ENCODE data around the gene SMYD2.
"Not testable (repeated sequence)": the region's sequence is repeated elsewhere in the genome, so short reads cannot be mapped to it uniquely, and the experiment has no call there.

Gene SMYD2

GRCh38 chr1:214260561-214261205 lies 20.3 kb upstream of the SMYD2 start:
- intact Hi-C loops (cut with micrococcal nuclease) = loop anchor here (1.0 kb wide), 1 partner anchor 68 kb away; no protein-coding TSS in a partner anchor
- Mint-ChIP-seq H3K4me1 (ENCODE audit: low read depth) (peaks cover 12% of the 10 kb centered on the region), H3K9me3 (no peaks in the 10 kb centered on the region), H3K36me3 (ENCODE audit: low read depth) (no peaks in the 10 kb centered on the region), H3K27ac (no peak overlapping the region), H3K4me3 (no peak overlapping the region), H3K27me3 (peaks cover 51% of the 10 kb centered on the region)

- Mint-ChIP-seq H3K36me3 (ENCODE audit: low read depth) (no peaks in the 10 kb centered on the region), H3K27ac (no peak overlapping the region), H3K9me3 (no peaks in the 10 kb centered on the region), H3K4me1 (ENCODE audit: low read depth) (peaks cover 12% of the 10 kb centered on the region), H3K4me3 (no peak overlapping the region), H3K27me3 (peaks cover 53% of the 10 kb centered on the region)
- intact Hi-C loops (cut with micrococcal nuclease) = loop anchor here (1.0 kb wide), 1 partner anchor 67 kb away; no protein-coding TSS in a partner anchor
Measured at GRCh38 chr1:214261206-214262123, 19.5 kb upstream of the SMYD2 start.

GRCh38 chr1:214264196-214264595 lies 16.8 kb upstream of the SMYD2 start:
- H3K4me3 Mint-ChIP-seq = no peak overlapping the region
- H3K27ac Mint-ChIP-seq = no peak overlapping the region
- peaks cover 12% of the 10 kb centered on the region for H3K4me1 Mint-ChIP-seq (ENCODE audit: low read depth)
- H3K27me3 Mint-ChIP-seq = peaks cover 54% of the 10 kb centered on the region
- no peaks in the 10 kb centered on the region for H3K9me3 Mint-ChIP-seq
- no peaks in the 10 kb centered on the region for H3K36me3 Mint-ChIP-seq (ENCODE audit: low read depth)
- intact Hi-C loops (cut with micrococcal nuclease) = no loop called here

DNA sequence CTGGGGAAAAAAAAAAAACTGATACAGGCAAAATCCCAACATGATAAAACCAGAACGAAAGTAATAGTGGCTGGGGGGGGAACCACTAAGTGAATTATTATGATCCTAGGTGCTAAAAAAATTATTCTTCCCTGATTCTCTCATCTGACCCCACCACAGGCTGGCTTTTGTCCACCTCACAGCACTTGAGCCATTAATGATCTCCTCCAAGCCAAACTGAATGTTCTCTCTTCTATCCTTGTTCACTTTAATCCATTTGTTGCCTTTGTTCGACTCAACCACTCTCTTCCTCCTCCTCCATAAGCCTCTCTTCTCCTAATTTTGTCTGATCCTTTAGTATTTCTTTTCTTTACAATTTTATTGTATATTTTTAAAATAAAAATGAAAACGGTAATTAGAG lies 16.0 kb upstream of the SMYD2 start:
- intact Hi-C loops (cut with micrococcal nuclease) = no loop called here
- no peaks in the 10 kb centered on the region for H3K36me3 Mint-ChIP-seq (ENCODE audit: low read depth)
- H3K27me3 Mint-ChIP-seq = peaks cover 51% of the 10 kb centered on the region
- H3K9me3 Mint-ChIP-seq = no peaks in the 10 kb centered on the region
- H3K4me3 Mint-ChIP-seq = no peak overlapping the region
- no peak overlapping the region for H3K27ac Mint-ChIP-seq
- peaks cover 4% of the 10 kb centered on the region for H3K4me1 Mint-ChIP-seq (ENCODE audit: low read depth)

- H3K27me3 Mint-ChIP-seq = peaks cover 45% of the 10 kb centered on the region
- intact Hi-C loops (cut with micrococcal nuclease) = no loop called here
- H3K36me3 Mint-ChIP-seq (ENCODE audit: low read depth) = no peaks in the 10 kb centered on the region
- no peaks in the 10 kb centered on the region for H3K4me1 Mint-ChIP-seq (ENCODE audit: low read depth)
- H3K27ac Mint-ChIP-seq = no peak overlapping the region
- peaks cover 6% of the 10 kb centered on the region for H3K9me3 Mint-ChIP-seq
- no peak overlapping the region for H3K4me3 Mint-ChIP-seq
Measured at GRCh38 chr1:214270097-214270650, 10.8 kb upstream of the SMYD2 start.

DNA sequence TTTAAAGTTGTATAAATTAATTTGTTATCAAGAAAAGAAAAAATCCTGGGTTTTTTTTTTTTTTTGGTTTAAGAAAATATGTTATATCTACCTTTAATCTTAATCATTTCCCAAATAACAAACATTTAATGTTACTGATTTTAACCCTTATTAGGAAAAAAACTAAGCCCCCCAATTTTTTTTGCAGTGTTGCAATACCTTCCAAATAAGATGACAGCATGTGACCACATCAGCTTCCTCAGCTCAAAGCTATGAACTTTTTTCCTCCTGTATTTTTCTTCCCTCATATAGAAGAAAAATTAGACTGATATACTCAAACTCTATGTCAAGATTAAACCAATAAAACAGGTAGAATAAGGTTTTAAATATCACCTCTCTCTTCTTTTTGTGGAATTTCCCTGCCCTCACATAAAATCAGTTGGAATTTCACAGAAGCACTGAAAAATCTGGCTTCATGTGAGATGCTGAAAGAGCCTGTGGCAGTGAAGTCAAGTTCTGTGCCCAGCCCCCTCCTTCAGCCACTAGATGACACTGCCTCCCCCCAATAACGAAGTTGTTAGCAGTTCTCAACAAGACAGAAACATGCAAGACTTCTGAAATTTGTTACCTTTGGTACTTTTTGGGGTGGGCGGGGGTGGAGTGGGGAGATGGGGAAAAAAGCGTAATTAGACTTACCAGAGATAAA lies 9.6 kb upstream of the SMYD2 start:
- no peaks in the 10 kb centered on the region for H3K36me3 Mint-ChIP-seq (ENCODE audit: low read depth)
- H3K4me3 Mint-ChIP-seq = no peak overlapping the region
- peaks cover 39% of the 10 kb centered on the region for H3K27me3 Mint-ChIP-seq
- H3K27ac Mint-ChIP-seq = no peak overlapping the region
- intact Hi-C loops (cut with micrococcal nuclease) = no loop called here
- no peaks in the 10 kb centered on the region for H3K4me1 Mint-ChIP-seq (ENCODE audit: low read depth)
- H3K9me3 Mint-ChIP-seq = peaks cover 13% of the 10 kb centered on the region

DNA sequence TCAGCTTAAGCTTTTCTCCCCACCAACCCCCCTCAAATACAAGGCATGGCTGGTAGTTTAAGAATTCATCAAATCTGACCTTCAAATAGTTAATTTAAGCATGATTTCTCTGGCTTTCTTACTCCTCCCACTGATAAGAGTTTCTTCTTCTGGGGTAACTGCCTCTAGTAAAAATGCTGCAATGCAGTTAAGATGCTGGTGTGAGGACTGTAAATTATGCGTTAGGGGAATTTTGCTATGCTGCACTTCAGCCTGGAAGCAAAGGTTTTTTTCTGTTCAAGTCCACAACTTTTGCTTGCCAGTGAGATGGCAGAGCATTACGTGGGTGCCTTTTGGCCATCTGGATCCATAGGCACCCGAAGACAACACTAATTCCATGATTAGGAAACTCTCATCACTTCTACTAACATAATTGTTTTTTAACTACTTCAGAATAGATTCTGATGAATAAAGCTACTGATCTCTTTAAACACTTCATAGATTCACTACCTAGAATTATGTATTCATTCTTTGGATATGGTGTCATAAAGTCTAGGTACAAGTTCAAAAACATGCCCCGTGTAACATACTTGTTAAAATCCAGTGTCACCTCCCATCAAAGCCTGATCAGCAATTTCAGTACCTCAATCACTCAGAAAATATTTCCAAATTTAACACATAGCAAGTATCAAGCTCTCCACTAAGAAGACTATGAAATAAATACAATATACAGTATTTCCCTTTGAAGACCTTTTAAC lies 8.8 kb upstream of the SMYD2 start:
- Mint-ChIP-seq H3K4me1 (ENCODE audit: low read depth) (peaks cover 4% of the 10 kb centered on the region), H3K36me3 (ENCODE audit: low read depth) (no peaks in the 10 kb centered on the region), H3K27me3 (peaks cover 37% of the 10 kb centered on the region), H3K9me3 (peaks cover 13% of the 10 kb centered on the region), H3K27ac (no peak overlapping the region), H3K4me3 (no peak overlapping the region)
- intact Hi-C loops (cut with micrococcal nuclease) = no loop called here

GRCh38 chr1:214272964-214273533 lies 7.9 kb upstream of the SMYD2 start:
- Mint-ChIP-seq H3K27ac (no peak overlapping the region), H3K4me1 (ENCODE audit: low read depth) (peaks cover 5% of the 10 kb centered on the region), H3K27me3 (peaks cover 36% of the 10 kb centered on the region), H3K4me3 (no peak overlapping the region), H3K36me3 (ENCODE audit: low read depth) (no peaks in the 10 kb centered on the region), H3K9me3 (peaks cover 13% of the 10 kb centered on the region)
- intact Hi-C loops (cut with micrococcal nuclease) = no loop called here

DNA sequence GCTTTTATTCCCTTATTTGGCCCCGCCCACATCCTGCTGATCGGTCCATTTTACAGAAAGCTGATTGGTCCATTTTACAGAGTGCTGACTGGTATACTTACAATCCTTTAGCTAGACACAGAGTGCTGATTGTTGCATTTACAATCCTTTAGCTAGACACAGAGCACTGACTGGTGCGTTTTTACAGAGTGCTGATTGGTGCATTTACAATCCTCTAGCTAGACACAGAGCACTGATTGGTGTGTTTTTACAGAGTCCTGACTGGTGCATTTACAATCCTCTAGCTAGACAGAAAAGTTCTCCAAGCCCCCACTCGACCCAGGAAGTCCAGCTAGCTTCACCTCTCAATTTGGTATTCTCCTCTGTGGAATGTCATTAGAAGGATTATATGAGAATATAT lies 5.3 kb upstream of the SMYD2 start:
- intact Hi-C loops (cut with micrococcal nuclease); H3K36me3 Mint-ChIP-seq (ENCODE audit: low read depth); H3K27ac Mint-ChIP-seq; H3K4me3 Mint-ChIP-seq: not testable (repeated sequence)
- Mint-ChIP-seq H3K27me3 (peaks cover 25% of the 10 kb centered on the region), H3K9me3 (peaks cover 13% of the 10 kb centered on the region), H3K4me1 (ENCODE audit: low read depth) (peaks cover 20% of the 10 kb centered on the region)

GRCh38 chr1:214276786-214277185 lies 4.2 kb upstream of the SMYD2 start:
- intact Hi-C loops (cut with micrococcal nuclease) = no loop called here
- Mint-ChIP-seq H3K27ac (no peak overlapping the region), H3K4me1 (ENCODE audit: low read depth) (peaks cover 23% of the 10 kb centered on the region)

DNA sequence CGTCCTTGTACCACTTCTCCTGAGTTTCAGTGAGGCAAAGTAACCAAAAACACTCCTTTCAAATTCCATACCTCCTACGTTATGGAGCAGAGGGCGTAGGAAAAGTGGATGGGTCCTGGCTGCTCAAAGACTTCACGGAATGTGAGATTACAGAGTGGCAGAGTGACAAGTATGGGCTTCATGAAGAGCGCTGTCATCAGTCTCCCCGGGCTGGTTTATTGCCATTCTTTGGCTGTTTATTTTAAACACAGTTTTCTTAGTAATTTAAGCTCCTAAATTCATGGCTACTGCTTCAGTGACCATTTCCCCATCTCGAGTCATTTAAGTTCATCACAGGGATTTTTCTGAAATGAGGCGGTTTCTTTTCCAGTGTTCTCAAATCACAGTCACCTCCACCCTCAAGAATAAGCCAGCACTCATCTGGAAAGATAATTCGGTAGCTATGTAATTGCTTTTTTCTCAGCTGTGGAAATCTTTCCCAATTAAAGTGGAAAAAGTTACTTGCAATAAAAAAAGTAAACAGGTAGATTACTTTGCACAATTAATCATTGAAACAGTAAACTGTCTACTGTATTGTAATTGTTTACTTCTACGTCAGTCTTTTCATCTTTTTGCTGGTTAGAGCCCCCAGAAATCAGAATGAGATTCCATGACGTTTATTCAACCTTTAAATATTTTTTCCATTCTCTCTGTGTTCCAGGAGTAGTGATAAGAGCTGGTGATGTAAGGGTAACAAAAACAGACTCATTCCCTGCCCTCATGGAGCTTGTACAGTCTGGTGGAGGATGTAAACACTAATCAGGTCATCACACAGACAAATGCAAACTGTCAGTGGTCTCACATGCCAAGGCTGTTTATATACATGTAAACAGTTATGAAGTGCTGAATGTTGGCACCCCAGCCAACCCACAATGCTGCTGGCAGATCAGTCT lies 3.0 kb upstream of the SMYD2 start:
- Mint-ChIP-seq H3K4me3 (no peak overlapping the region), H3K36me3 (ENCODE audit: low read depth) (peaks cover 16% of the 10 kb centered on the region), H3K4me1 (ENCODE audit: low read depth) (peaks cover 34% of the 10 kb centered on the region), H3K27me3 (peaks cover 11% of the 10 kb centered on the region), H3K27ac (no peak overlapping the region), H3K9me3 (peaks cover 13% of the 10 kb centered on the region)
- intact Hi-C loops (cut with micrococcal nuclease) = no loop called here

More at GRCh38 chr1:214276786-214277185, 4.2 kb upstream of the SMYD2 start:
- H3K4me3 Mint-ChIP-seq = no peak overlapping the region
- H3K9me3 Mint-ChIP-seq = peaks cover 13% of the 10 kb centered on the region
- peaks cover 14% of the 10 kb centered on the region for H3K36me3 Mint-ChIP-seq (ENCODE audit: low read depth)
- peaks cover 19% of the 10 kb centered on the region for H3K27me3 Mint-ChIP-seq

DNA sequence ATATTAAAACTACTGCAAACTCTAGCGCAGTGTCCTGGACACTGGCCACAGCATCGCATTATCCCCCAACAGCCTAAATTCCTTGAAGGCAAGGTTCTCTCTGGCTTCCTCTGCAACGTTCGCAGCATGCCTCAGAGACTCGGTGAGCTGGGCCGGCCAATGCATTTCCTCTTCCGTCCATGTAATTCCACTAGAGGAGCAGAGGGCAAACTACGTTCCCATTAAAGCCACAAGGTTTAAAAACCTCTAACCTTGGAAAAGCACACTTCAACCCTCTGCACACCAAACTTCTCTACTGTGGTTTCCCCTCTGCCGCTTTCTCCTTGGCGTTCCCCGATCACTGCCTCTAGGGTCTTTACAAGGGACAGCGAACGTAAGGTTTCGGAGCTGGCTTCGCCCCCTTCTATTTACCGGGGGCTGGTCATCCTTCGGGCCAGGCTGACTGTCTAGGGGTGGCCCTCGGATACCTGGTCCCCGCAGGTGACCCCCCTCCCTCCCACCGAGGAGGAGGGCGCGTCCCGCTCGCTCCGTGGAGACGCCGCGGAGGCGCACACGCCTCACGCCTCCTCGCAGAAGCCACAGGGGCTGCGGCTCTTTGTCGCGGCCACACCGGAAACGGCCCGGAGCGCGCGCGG lies 456 bp upstream of the SMYD2 start:
- H3K4me1 Mint-ChIP-seq (ENCODE audit: low read depth) = peaks cover 35% of the 10 kb centered on the region
- peaks cover 3% of the 10 kb centered on the region for H3K27me3 Mint-ChIP-seq
- intact Hi-C loops (cut with micrococcal nuclease) = no loop called here
- H3K9me3 Mint-ChIP-seq = peaks cover 4% of the 10 kb centered on the region
- peaks cover 16% of the 10 kb centered on the region for H3K36me3 Mint-ChIP-seq (ENCODE audit: low read depth)
- peak overlapping the region; percentile 89 for H3K27ac Mint-ChIP-seq
- peak overlapping the region; percentile 82 for H3K4me3 Mint-ChIP-seq
